ENCODE results near the gene FBXL7.

DNA sequence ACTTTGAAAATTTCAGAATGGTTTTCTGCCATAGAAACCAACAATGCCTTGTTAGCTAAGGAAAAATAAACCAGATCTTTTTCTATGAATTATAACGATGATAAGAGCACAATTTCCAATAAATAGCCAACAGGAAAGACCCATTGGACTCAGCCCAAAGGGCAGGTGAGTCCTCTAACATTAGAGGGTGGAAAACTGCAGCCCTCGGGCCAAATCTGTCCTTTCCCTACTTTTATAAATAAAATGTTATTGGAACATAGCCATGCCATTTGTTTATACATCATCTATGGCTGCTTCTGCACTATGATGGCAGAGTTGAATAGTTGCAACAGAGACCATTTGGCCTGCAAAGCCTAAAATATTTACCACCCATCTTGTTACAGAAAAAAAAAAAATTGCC lies 296.1 kb downstream of the FBXL7 start:
- TF ChIP-seq, protein P1, sequence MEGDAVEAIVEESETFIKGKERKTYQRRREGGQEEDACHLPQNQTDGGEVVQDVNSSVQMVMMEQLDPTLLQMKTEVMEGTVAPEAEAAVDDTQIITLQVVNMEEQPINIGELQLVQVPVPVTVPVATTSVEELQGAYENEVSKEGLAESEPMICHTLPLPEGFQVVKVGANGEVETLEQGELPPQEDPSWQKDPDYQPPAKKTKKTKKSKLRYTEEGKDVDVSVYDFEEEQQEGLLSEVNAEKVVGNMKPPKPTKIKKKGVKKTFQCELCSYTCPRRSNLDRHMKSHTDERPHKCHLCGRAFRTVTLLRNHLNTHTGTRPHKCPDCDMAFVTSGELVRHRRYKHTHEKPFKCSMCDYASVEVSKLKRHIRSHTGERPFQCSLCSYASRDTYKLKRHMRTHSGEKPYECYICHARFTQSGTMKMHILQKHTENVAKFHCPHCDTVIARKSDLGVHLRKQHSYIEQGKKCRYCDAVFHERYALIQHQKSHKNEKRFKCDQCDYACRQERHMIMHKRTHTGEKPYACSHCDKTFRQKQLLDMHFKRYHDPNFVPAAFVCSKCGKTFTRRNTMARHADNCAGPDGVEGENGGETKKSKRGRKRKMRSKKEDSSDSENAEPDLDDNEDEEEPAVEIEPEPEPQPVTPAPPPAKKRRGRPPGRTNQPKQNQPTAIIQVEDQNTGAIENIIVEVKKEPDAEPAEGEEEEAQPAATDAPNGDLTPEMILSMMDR (IDR thresholded peaks at IDR 0.05; ENCODE audit: poor library complexity, severe bottlenecking) = no peak
- TF ChIP-seq, protein P2, sequence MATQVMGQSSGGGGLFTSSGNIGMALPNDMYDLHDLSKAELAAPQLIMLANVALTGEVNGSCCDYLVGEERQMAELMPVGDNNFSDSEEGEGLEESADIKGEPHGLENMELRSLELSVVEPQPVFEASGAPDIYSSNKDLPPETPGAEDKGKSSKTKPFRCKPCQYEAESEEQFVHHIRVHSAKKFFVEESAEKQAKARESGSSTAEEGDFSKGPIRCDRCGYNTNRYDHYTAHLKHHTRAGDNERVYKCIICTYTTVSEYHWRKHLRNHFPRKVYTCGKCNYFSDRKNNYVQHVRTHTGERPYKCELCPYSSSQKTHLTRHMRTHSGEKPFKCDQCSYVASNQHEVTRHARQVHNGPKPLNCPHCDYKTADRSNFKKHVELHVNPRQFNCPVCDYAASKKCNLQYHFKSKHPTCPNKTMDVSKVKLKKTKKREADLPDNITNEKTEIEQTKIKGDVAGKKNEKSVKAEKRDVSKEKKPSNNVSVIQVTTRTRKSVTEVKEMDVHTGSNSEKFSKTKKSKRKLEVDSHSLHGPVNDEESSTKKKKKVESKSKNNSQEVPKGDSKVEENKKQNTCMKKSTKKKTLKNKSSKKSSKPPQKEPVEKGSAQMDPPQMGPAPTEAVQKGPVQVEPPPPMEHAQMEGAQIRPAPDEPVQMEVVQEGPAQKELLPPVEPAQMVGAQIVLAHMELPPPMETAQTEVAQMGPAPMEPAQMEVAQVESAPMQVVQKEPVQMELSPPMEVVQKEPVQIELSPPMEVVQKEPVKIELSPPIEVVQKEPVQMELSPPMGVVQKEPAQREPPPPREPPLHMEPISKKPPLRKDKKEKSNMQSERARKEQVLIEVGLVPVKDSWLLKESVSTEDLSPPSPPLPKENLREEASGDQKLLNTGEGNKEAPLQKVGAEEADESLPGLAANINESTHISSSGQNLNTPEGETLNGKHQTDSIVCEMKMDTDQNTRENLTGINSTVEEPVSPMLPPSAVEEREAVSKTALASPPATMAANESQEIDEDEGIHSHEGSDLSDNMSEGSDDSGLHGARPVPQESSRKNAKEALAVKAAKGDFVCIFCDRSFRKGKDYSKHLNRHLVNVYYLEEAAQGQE (IDR thresholded peaks at IDR 0.05; ENCODE audit: borderline replicate concordance) = no peak
- TF ChIP-seq POLR2AphosphoS5 (IDR thresholded peaks at IDR 0.05) (no peak), EP300 (conservative IDR thresholded peaks at IDR 0.05; ENCODE audit: poor library complexity, severe bottlenecking) (no peak), EZH2 (IDR thresholded peaks at IDR 0.05; ENCODE audit: borderline replicate concordance, insufficient read depth, low read length, poor library complexity, severe bottlenecking) (no peak), RAD21 (conservative IDR thresholded peaks at IDR 0.05) (no peak), TAF1 (IDR thresholded peaks at IDR 0.05; ENCODE audit: low read depth) (no peak), MXI1 (conservative IDR thresholded peaks at IDR 0.05; ENCODE audit: poor library complexity, severe bottlenecking) (no peak)
